Fibroblast of mammary gland (primary cell): Measurements from ENCODE around the gene PRDM15.

Experiments
- DNase-seq: peaks from one replicate; pipeline ENCODE4 v3.0.0-alpha.2; 2010; ENCODE audit warnings: low read depth
- H3K4me3 ChIP-seq: 2 replicates; pipeline ENCODE4 v1.5.1; 2011; ENCODE audit warnings: low read depth, mild to moderate bottlenecking, low read length, moderate library complexity; ENCODE audit not compliant: control insufficient read depth
- CTCF ChIP-seq: conservative IDR thresholded peaks from 2 replicates; pipeline ENCODE4 v1.5.1; 2011; ENCODE audit warnings: low read depth, low read length, inconsistent platforms; ENCODE audit not compliant: control insufficient read depth, insufficient read depth

PRDM15 gene

GRCh38 chr21:41832596-41833496 is 46.3 kb downstream of the PRDM15 start:
- DNase-seq, result no peak
- no peak for TF ChIP-seq CTCF
- no peak overlapping the region for H3K4me3 ChIP-seq

- H3K4me3 ChIP-seq, result no peak overlapping the region
- no peak for TF ChIP-seq CTCF
- DNase-seq, result no peak
Measured at GRCh38 chr21:41831866-41832595, 47.1 kb downstream of the PRDM15 start.

- DNase-seq, result no peak
- no peak for TF ChIP-seq CTCF
- no peak overlapping the region for H3K4me3 ChIP-seq
Measured at GRCh38 chr21:41831453-41831831, 47.7 kb downstream of the PRDM15 start.

- no peak overlapping the region for H3K4me3 ChIP-seq
- no peak for TF ChIP-seq CTCF
- no peak for DNase-seq
Measured at GRCh38 chr21:41830764-41831452, 48.2 kb downstream of the PRDM15 start.

- no peak for TF ChIP-seq CTCF
- no peak for DNase-seq
- H3K4me3 ChIP-seq, result no peak overlapping the region
Measured at GRCh38 chr21:41830145-41830707, 48.9 kb downstream of the PRDM15 start.

- TF ChIP-seq CTCF, result no peak
- no peak for DNase-seq
- no peak overlapping the region for H3K4me3 ChIP-seq
Measured at GRCh38 chr21:41828884-41829360, 50.2 kb downstream of the PRDM15 start.
